Tracheal epithelial cell (primary cell): Measurements from ENCODE around the gene RC3H1. TPM values are rescaled to one million over a fixed set of nuclear protein-coding genes. Genes with fewer than 3 reads are reported as not detected.

Experiments used
- total RNA-seq: library from RNA; depleted of rRNA; stranded (reverse); fragments of >200 nt; gene quantifications from 2 replicates; pipeline ENCODE4 v1.2.1, GENCODE V29; 2014

The RC3H1 gene
- total RNA-seq = 8.5 and 13.3 TPM in 2 replicates

GRCh38 chr1:174022080-174022975 is at the start of gene RC3H1:
Gene RC3H1, minus strand, starts transcription at chr1:174022357. Its CDS starts 29,372 bp downstream, at chr1:173992985.

GRCh38 chr1:173917149-173917548 is 105.0 kb downstream of the RC3H1 start, which contains the start of gene SERPINC1:
Gene SERPINC1, minus strand, starts transcription at chr1:173917327. Its CDS starts 68 bp downstream, at chr1:173917259.

Other genes starting within 250 kb of the RC3H1 start
- 20.0 and 20.5 TPM in 2 replicates for gene DARS2, start 197.7 kb downstream of the RC3H1 start, total RNA-seq
- 5.3 and 7.5 TPM in 2 replicates for gene CENPL, start 197.5 kb downstream of the RC3H1 start, total RNA-seq
- 501 and 2,372 TPM in 2 replicates for gene GAS5, start 154.4 kb downstream of the RC3H1 start, total RNA-seq
- gene ZBTB37, start 154.0 kb downstream of the RC3H1 start, total RNA-seq = 2.9 and 3.4 TPM in 2 replicates
- 0.24 TPM in 1 of 2 replicates, not detected in the other for gene SERPINC1, start 105.0 kb downstream of the RC3H1 start, total RNA-seq
- 31.1 and 53.1 TPM in 2 replicates for gene RABGAP1L, start 137.2 kb upstream of the RC3H1 start, total RNA-seq